ENCODE results near the gene UBAC1.

UBAC1 gene

GRCh38 chr9:135961277-135961715 lies at the start of gene UBAC1:
Gene UBAC1, minus strand, starts transcription at chr9:135961373. Its CDS starts 211 bp downstream, at chr9:135961162.
- Mint-ChIP-seq H3K27ac (peak within 1 kb of the TSS; percentile 93), H3K4me1 (peaks cover 26 to 40% of the 10 kb centered on the region in 2 donors), H3K9me3 (no peaks in the 10 kb centered on the region), H3K36me3 (no peaks in the 10 kb centered on the region), H3K27me3 (peaks cover 9 to 19% of the 10 kb centered on the region in 2 donors), H3K4me3 (peak within 1 kb of the TSS; percentile 92 to 97)
- ATAC-seq (replicated peaks) (peak; percentile 92 to 95), DNase-seq (peak; percentile 94)

- H3K36me3 Mint-ChIP-seq, result no peaks in the 10 kb centered on the region
- no peaks in the 10 kb centered on the region for H3K4me1 Mint-ChIP-seq
- peaks cover 10 to 13% of the 10 kb centered on the region in 2 donors for H3K27me3 Mint-ChIP-seq
- no peak overlapping the region for H3K4me3 Mint-ChIP-seq
- ATAC-seq (replicated peaks), result no peak
- no peak overlapping the region for H3K27ac Mint-ChIP-seq
- no peak for DNase-seq
- no peaks in the 10 kb centered on the region for H3K9me3 Mint-ChIP-seq
Observed at GRCh38 chr9:136010615-136011361, 49.6 kb upstream of the UBAC1 start.

- H3K9me3 Mint-ChIP-seq, result no peaks in the 10 kb centered on the region
- no peaks in the 10 kb centered on the region for H3K4me1 Mint-ChIP-seq
- H3K36me3 Mint-ChIP-seq, result no peaks in the 10 kb centered on the region
- no peak for ATAC-seq (replicated peaks)
- H3K27ac Mint-ChIP-seq, result no peak overlapping the region
- DNase-seq, result no peak
- no peak overlapping the region for H3K4me3 Mint-ChIP-seq
- peaks cover 10 to 13% of the 10 kb centered on the region in 2 donors for H3K27me3 Mint-ChIP-seq
Observed at GRCh38 chr9:136010176-136010575, 49.0 kb upstream of the UBAC1 start.

GRCh38 chr9:136009516-136009915 lies 48.3 kb upstream of the UBAC1 start:
- Mint-ChIP-seq H3K27me3 (peaks cover 9 to 10% of the 10 kb centered on the region in 2 donors), H3K27ac (no peak overlapping the region), H3K4me1 (no peaks in the 10 kb centered on the region), H3K4me3 (no peak overlapping the region), H3K36me3 (no peaks in the 10 kb centered on the region), H3K9me3 (no peaks in the 10 kb centered on the region)
- DNase-seq, result no peak
- no peak for ATAC-seq (replicated peaks)

- no peak overlapping the region for H3K4me3 Mint-ChIP-seq
Observed at GRCh38 chr9:136008693-136008997, 47.5 kb upstream of the UBAC1 start.

GRCh38 chr9:136007934-136008692 lies 46.9 kb upstream of the UBAC1 start:
- DNase-seq (no peak), ATAC-seq (replicated peaks) (no peak)
- Mint-ChIP-seq H3K4me3 (no peak overlapping the region), H3K27me3 (peaks cover 14 to 16% of the 10 kb centered on the region in 2 donors), H3K4me1 (peaks cover 2 to 7% of the 10 kb centered on the region in 2 donors), H3K9me3 (no peaks in the 10 kb centered on the region), H3K27ac (no peak overlapping the region), H3K36me3 (no peaks in the 10 kb centered on the region)

More at GRCh38 chr9:136008693-136008997, 47.5 kb upstream of the UBAC1 start:
- ATAC-seq (replicated peaks), result no peak
- no peak overlapping the region for H3K27ac Mint-ChIP-seq
- H3K9me3 Mint-ChIP-seq, result no peaks in the 10 kb centered on the region
- H3K27me3 Mint-ChIP-seq, result peaks cover 14 to 15% of the 10 kb centered on the region in 2 donors
- DNase-seq, result no peak
- peaks cover 2 to 7% of the 10 kb centered on the region in 2 donors for H3K4me1 Mint-ChIP-seq
- no peaks in the 10 kb centered on the region for H3K36me3 Mint-ChIP-seq

GRCh38 chr9:136007276-136007933 lies 46.2 kb upstream of the UBAC1 start:
- DNase-seq, result no peak
- ATAC-seq (replicated peaks), result no peak
- H3K27ac Mint-ChIP-seq, result no peak overlapping the region
- peaks cover 2 to 7% of the 10 kb centered on the region in 2 donors for H3K4me1 Mint-ChIP-seq
- H3K4me3 Mint-ChIP-seq, result no peak overlapping the region
- peaks cover 14 to 20% of the 10 kb centered on the region in 2 donors for H3K27me3 Mint-ChIP-seq
- H3K9me3 Mint-ChIP-seq, result no peaks in the 10 kb centered on the region
- H3K36me3 Mint-ChIP-seq, result no peaks in the 10 kb centered on the region

GRCh38 chr9:136006169-136006568 lies 45.0 kb upstream of the UBAC1 start:
- no peak for DNase-seq
- no peak for ATAC-seq (replicated peaks)
- H3K27ac Mint-ChIP-seq, result no peak overlapping the region
- peaks cover 2 to 7% of the 10 kb centered on the region in 2 donors for H3K4me1 Mint-ChIP-seq
- no peaks in the 10 kb centered on the region for H3K36me3 Mint-ChIP-seq
- H3K9me3 Mint-ChIP-seq, result no peaks in the 10 kb centered on the region
- peaks cover 14 to 22% of the 10 kb centered on the region in 2 donors for H3K27me3 Mint-ChIP-seq
- no peak overlapping the region for H3K4me3 Mint-ChIP-seq

GRCh38 chr9:136004712-136005111 lies 43.5 kb upstream of the UBAC1 start:
- Mint-ChIP-seq H3K9me3 (no peaks in the 10 kb centered on the region), H3K4me3 (no peak overlapping the region), H3K27ac (no peak overlapping the region), H3K36me3 (no peaks in the 10 kb centered on the region), H3K4me1 (peaks cover 2 to 7% of the 10 kb centered on the region in 2 donors), H3K27me3 (peaks cover 10 to 22% of the 10 kb centered on the region in 2 donors)
- DNase-seq (no peak), ATAC-seq (replicated peaks) (no peak)

- peaks cover 9 to 22% of the 10 kb centered on the region in 2 donors for H3K27me3 Mint-ChIP-seq
- peaks cover 2 to 7% of the 10 kb centered on the region in 2 donors for H3K4me1 Mint-ChIP-seq
- H3K4me3 Mint-ChIP-seq, result no peak overlapping the region
- no peak for ATAC-seq (replicated peaks)
- H3K9me3 Mint-ChIP-seq, result no peaks in the 10 kb centered on the region
- H3K27ac Mint-ChIP-seq, result no peak overlapping the region
- H3K36me3 Mint-ChIP-seq, result no peaks in the 10 kb centered on the region
- no peak for DNase-seq
Observed at GRCh38 chr9:136004219-136004618, 43.0 kb upstream of the UBAC1 start.

GRCh38 chr9:136003411-136004218 lies 42.4 kb upstream of the UBAC1 start:
- no peak for DNase-seq
- H3K4me3 Mint-ChIP-seq, result no peak overlapping the region
- peaks cover 2 to 7% of the 10 kb centered on the region in 2 donors for H3K4me1 Mint-ChIP-seq
- H3K27me3 Mint-ChIP-seq, result peaks cover 9 to 22% of the 10 kb centered on the region in 2 donors
- ATAC-seq (replicated peaks), result no peak
- H3K27ac Mint-ChIP-seq, result no peak overlapping the region
- H3K36me3 Mint-ChIP-seq, result no peaks in the 10 kb centered on the region
- H3K9me3 Mint-ChIP-seq, result no peaks in the 10 kb centered on the region

GRCh38 chr9:136002881-136003280 lies 41.7 kb upstream of the UBAC1 start:
- Mint-ChIP-seq H3K36me3 (no peaks in the 10 kb centered on the region), H3K27me3 (peaks cover 9 to 17% of the 10 kb centered on the region in 2 donors), H3K9me3 (no peaks in the 10 kb centered on the region), H3K27ac (no peak overlapping the region), H3K4me3 (no peak overlapping the region), H3K4me1 (peaks cover 2 to 7% of the 10 kb centered on the region in 2 donors)
- ATAC-seq (replicated peaks) (no peak), DNase-seq (no peak)

GRCh38 chr9:136002215-136002614 lies 41.0 kb upstream of the UBAC1 start:
- Mint-ChIP-seq H3K4me1 (peaks cover 2 to 7% of the 10 kb centered on the region in 2 donors), H3K36me3 (no peaks in the 10 kb centered on the region), H3K27ac (no peak overlapping the region), H3K27me3 (peaks cover 6 to 14% of the 10 kb centered on the region in 2 donors), H3K9me3 (no peaks in the 10 kb centered on the region), H3K4me3 (no peak overlapping the region)
- ATAC-seq (replicated peaks) (no peak), DNase-seq (no peak)

- no peaks in the 10 kb centered on the region for H3K36me3 Mint-ChIP-seq
Observed at GRCh38 chr9:136001231-136001630, 40.1 kb upstream of the UBAC1 start.

More at GRCh38 chr9:136001231-136001630, 40.1 kb upstream of the UBAC1 start:
- H3K4me1 Mint-ChIP-seq, result peaks cover 2 to 7% of the 10 kb centered on the region in 2 donors
- peaks cover 4 to 14% of the 10 kb centered on the region in 2 donors for H3K27me3 Mint-ChIP-seq
- H3K4me3 Mint-ChIP-seq, result no peak overlapping the region
- ATAC-seq (replicated peaks), result no peak
- H3K9me3 Mint-ChIP-seq, result no peaks in the 10 kb centered on the region
- H3K27ac Mint-ChIP-seq, result no peak overlapping the region
- DNase-seq, result no peak

Measured in stimulated activated naive B cell treated with anti-CD40 and anti-IgM and Interleukin-4, amounts not matched to agents 10 μg/mL and 1 μg/mL and 100 μg/mL, for 72 hours (primary cell).